ENCODE measurements around the gene PTPRK.

DNA sequence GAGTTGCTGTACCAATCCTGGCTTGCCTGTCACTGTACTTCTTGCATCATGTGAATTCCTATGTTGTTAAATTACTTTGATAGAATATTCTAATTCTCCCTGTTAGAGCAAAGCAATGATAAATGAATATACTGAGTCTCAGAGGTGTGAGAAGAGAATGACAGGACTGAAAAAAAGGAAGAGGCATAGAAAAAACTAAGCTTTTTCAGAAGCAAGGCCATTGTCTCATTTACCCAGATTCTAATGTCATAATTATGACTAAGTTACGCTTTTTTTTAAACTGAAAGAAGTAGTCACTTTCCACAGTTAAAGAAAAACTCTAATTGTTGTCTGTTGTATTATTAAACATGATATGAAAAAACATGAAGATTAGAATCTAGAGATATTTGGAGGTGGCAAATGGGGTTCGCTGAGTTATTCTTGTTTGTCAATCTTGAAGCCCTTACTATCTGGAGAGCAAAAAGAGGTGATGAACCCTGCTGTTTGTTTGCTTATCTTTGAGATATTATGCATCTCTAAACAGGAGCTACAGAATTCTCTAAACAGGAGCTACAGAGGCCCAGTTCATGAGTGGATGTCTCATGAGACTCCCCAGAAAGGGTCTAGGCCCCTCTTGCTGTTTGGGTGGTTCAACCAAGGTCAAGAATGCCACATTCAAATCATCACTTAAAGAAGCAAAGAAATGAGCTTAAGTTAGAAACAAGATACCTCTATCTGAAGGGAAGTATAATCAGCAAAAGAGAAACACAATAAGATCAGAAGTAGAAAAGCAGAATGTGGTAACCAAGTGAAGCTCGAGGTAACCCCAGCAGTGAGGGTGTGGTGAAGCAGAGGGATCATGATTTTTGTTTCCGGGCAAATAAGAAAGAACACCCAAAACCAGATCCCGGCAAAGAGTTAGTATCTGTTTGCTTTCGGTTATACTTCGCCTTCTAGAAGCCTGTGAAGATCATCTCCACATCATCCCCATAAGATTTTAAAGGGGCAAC is 586.3 kb downstream of the PTPRK start:
- TF ChIP-seq, protein P1, sequence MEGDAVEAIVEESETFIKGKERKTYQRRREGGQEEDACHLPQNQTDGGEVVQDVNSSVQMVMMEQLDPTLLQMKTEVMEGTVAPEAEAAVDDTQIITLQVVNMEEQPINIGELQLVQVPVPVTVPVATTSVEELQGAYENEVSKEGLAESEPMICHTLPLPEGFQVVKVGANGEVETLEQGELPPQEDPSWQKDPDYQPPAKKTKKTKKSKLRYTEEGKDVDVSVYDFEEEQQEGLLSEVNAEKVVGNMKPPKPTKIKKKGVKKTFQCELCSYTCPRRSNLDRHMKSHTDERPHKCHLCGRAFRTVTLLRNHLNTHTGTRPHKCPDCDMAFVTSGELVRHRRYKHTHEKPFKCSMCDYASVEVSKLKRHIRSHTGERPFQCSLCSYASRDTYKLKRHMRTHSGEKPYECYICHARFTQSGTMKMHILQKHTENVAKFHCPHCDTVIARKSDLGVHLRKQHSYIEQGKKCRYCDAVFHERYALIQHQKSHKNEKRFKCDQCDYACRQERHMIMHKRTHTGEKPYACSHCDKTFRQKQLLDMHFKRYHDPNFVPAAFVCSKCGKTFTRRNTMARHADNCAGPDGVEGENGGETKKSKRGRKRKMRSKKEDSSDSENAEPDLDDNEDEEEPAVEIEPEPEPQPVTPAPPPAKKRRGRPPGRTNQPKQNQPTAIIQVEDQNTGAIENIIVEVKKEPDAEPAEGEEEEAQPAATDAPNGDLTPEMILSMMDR (IDR thresholded peaks at IDR 0.05): no peak
- no peak for TF ChIP-seq ZFX (IDR thresholded peaks at IDR 0.05; ENCODE audit: borderline replicate concordance)

Data from 22Rv1 (cell line).